GM18526 (cell line): Measurements from ENCODE around the gene SERPINA7.

Experiments
- POLR2A ChIP-seq: IDR thresholded peaks from 3 replicates; pipeline ENCODE4 v1.6.1; 2011; ENCODE audit not compliant: insufficient read length; ENCODE audit errors: extremely low read depth

SERPINA7 gene

DNA sequence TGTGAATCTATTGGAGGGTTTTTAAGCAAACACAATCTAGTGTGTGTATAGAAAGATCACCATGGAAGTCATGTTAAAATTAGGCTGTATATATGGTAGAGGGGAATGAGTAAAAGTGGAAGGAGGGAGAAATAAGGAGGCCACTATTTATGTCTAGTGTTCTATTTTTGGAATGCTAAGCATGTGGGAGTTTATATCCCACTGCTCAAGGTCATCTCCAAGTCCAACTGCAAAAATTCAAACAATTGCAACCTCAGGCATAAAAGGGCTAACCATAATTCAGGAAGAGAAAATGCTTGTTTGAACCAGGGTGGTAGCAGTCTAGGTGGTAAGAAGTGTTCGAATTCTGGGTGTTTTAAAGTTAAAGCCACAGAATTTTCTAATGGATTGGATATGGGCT, 39.2 kb downstream of the SERPINA7 start:
- no peak for TF ChIP-seq POLR2A
